Neural crest cell (in vitro differentiated cells): ENCODE results near the gene KCNMA1. TPM values are rescaled to one million over a fixed set of nuclear protein-coding genes. Genes with fewer than 3 reads are reported as not detected.

Source experiments
- DNase-seq: peaks from one replicate; pipeline ENCODE4 v3.0.0; 2021; ENCODE audit warnings: low read depth, mixed read lengths, low spot score
- H3K27ac Mint-ChIP-seq: one replicate; pipeline ENCODE4 v1.8.0; 2021; ENCODE audit warnings: mild to moderate bottlenecking, mixed read lengths; ENCODE audit not compliant: unreplicated experiment
- H3K27me3 Mint-ChIP-seq: 2 replicates; pipeline ENCODE4 v1.8.0; 2021; ENCODE audit warnings: low read depth, mild to moderate bottlenecking, mixed read lengths
- H3K36me3 Mint-ChIP-seq: 2 replicates; pipeline ENCODE4 v1.8.0; 2021; ENCODE audit warnings: low read depth, mild to moderate bottlenecking, mixed read lengths
- H3K4me1 Mint-ChIP-seq: 2 replicates; pipeline ENCODE4 v1.8.0; 2021; ENCODE audit warnings: mixed read lengths
- H3K4me3 Mint-ChIP-seq: one replicate; pipeline ENCODE4 v1.8.0; 2021; ENCODE audit warnings: mild to moderate bottlenecking, mixed read lengths
- H3K9me3 Mint-ChIP-seq: 2 replicates; pipeline ENCODE4 v1.8.0; 2021; ENCODE audit warnings: mixed read lengths
- total RNA-seq: library from RNA; stranded (reverse); gene quantifications from 2 replicates; pipeline ENCODE4 v1.2.1, GENCODE V29; 2021
- TF ChIP-seq, protein P1 (sequence below): fragments of 200-600 bp; sonication (generic); conservative IDR thresholded peaks from 2 replicates; pipeline ENCODE4 v1.5.0; 2021; ENCODE audit warnings: antibody characterized with exemption, mild to moderate bottlenecking

Gene KCNMA1
- total RNA-seq, 1 donor from 2014 or later: 1.7 TPM

GRCh38 chr10:76858721-76859120 is 778.9 kb downstream of the KCNMA1 start:
- TF ChIP-seq, protein P1, sequence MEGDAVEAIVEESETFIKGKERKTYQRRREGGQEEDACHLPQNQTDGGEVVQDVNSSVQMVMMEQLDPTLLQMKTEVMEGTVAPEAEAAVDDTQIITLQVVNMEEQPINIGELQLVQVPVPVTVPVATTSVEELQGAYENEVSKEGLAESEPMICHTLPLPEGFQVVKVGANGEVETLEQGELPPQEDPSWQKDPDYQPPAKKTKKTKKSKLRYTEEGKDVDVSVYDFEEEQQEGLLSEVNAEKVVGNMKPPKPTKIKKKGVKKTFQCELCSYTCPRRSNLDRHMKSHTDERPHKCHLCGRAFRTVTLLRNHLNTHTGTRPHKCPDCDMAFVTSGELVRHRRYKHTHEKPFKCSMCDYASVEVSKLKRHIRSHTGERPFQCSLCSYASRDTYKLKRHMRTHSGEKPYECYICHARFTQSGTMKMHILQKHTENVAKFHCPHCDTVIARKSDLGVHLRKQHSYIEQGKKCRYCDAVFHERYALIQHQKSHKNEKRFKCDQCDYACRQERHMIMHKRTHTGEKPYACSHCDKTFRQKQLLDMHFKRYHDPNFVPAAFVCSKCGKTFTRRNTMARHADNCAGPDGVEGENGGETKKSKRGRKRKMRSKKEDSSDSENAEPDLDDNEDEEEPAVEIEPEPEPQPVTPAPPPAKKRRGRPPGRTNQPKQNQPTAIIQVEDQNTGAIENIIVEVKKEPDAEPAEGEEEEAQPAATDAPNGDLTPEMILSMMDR: no peak
- Mint-ChIP-seq H3K4me1 (no peaks in the 10 kb centered on the region), H3K27me3 (peaks cover 1% of the 10 kb centered on the region), H3K4me3 (no peak overlapping the region), H3K36me3 (no peaks in the 10 kb centered on the region), H3K27ac (no peak overlapping the region), H3K9me3 (peaks cover 8% of the 10 kb centered on the region)
- DNase-seq: no peak

- Mint-ChIP-seq H3K4me3 (no peak overlapping the region), H3K9me3 (peaks cover 5% of the 10 kb centered on the region), H3K36me3 (peaks cover 2% of the 10 kb centered on the region), H3K27ac (no peak overlapping the region), H3K27me3 (no peaks in the 10 kb centered on the region), H3K4me1 (no peaks in the 10 kb centered on the region)
- TF ChIP-seq, protein P1: no peak
- DNase-seq: no peak
These were observed 796.8 kb downstream of the KCNMA1 start for GRCh38 chr10:76840802-76841201.

DNA sequence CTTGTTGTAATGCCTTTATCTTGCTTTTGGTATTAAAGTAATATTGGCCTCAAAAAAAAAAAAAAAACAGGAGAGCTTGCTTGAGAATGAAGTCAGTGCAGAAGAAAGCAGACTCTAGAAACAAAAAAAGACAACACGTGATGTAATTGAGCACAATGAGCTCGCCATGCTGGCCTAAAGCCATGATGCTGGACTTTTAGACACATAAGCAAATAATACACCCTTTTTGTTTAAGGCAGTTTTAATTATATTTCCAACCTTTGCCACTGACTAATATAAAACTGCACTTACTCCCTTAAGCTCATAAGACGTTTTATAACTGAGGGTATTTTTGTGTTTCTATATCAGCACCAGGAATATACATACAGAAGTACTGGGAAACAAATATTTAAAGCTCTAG is 798.3 kb downstream of the KCNMA1 start:
- TF ChIP-seq, protein P1: no peak
- Mint-ChIP-seq H3K36me3 (no peaks in the 10 kb centered on the region), H3K9me3 (peaks cover 3% of the 10 kb centered on the region), H3K27ac (no peak overlapping the region), H3K4me1 (no peaks in the 10 kb centered on the region), H3K27me3 (no peaks in the 10 kb centered on the region), H3K4me3 (no peak overlapping the region)
- DNase-seq: no peak

GRCh38 chr10:76830218-76830617 is 807.4 kb downstream of the KCNMA1 start:
- Mint-ChIP-seq H3K4me1 (no peaks in the 10 kb centered on the region), H3K36me3 (no peaks in the 10 kb centered on the region), H3K27ac (no peak overlapping the region), H3K9me3 (peaks cover 12% of the 10 kb centered on the region), H3K4me3 (no peak overlapping the region), H3K27me3 (no peaks in the 10 kb centered on the region)
- TF ChIP-seq, protein P1: no peak
- DNase-seq: no peak

GRCh38 chr10:76829724-76830123 is 807.9 kb downstream of the KCNMA1 start:
- TF ChIP-seq, protein P1: no peak
- no peak for DNase-seq
- Mint-ChIP-seq H3K9me3 (peaks cover 12% of the 10 kb centered on the region), H3K27me3 (no peaks in the 10 kb centered on the region), H3K4me1 (no peaks in the 10 kb centered on the region), H3K4me3 (no peak overlapping the region), H3K27ac (no peak overlapping the region), H3K36me3 (no peaks in the 10 kb centered on the region)
